ENCODE results near the gene SNX10. TPM values are rescaled to one million over a fixed set of nuclear protein-coding genes. Genes with fewer than 3 reads are reported as not detected.

SNX10 gene
- total and polyA plus RNA-seq, 2 of the 8 experiments (the other 6 are each of a cell fraction or from before 2014, with no cell fraction given): 4.4 to 9.6 TPM

DNA sequence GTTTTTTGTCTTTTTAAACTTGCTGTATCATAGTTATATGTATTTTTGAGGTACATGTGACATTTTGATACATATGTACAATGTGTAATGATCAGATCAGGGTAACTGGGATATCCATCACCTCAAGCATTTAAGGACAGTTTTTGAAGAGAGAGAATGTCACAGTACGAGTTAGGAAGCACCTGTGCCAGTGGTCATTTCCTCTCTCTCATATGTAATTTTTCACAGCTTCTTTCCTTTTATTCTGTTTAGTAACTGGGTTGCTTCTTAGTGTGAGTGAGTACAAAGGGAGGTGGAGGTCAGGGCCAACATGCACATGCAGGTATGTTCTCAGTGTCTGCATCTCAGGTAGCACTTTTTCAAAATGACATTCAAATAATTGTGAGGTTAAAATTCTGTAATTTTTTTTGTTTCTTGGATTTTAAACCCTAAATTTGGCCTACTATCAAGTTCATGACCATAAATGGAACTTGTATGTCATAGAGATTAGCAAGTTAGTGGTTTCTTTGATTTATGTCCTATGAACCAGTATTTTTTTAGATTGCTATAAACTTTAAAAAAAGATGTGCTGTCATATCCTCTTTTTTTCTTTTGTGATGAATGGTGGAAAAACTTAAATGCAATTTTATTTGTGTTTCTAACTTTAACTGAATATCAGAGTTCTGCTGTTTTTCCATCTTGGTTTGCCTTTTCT is 42.7 kb downstream of the SNX10 start:
- Histone ChIP-seq H3K14ac (ENCODE audit: insufficient read length) (no peak overlapping the region), H2BK20ac (ENCODE audit: low read length) (no peak overlapping the region), H3K27me3 (replicated peaks in 1 of 4; ENCODE audit: control insufficient read depth in 3 of 4, extremely low read depth in 1 of 4, insufficient read depth in 3 of 4, low read length in 3 of 4) (no peaks in the 10 kb centered on the region), H3K79me1 (ENCODE audit: low read depth, low read length) (no peaks in the 10 kb centered on the region), H3K4me2 (ENCODE audit: insufficient read depth in 1 of 2, low read depth in 2 of 2, low read length in 2 of 2) (peak overlapping the region in 1 of 2 experiments; percentile 8; a peak in 1 of 4 replicates), H3K27ac (ENCODE audit: low read depth, low read length) (no peak overlapping the region), H3K18ac (ENCODE audit: extremely low read depth, low read length) (no peak overlapping the region), H3K9ac (replicated peaks in 1 of 4; ENCODE audit: extremely low read depth in 1 of 4, low read depth in 3 of 4, low read length in 3 of 4) (no peak overlapping the region), H3K56ac (replicated peaks; ENCODE audit: insufficient read length, low read depth, low read length) (no peak overlapping the region), H3K4ac (replicated peaks; ENCODE audit: insufficient read length, low read depth, low read length) (no peak overlapping the region), H2AK5ac (ENCODE audit: low read depth, low read length) (no peak overlapping the region), H3K23me2 (ENCODE audit: low read depth, low read length) (no peaks in the 10 kb centered on the region), H3K23ac (ENCODE audit: insufficient read length) (no peak overlapping the region), H3K9me3 (ENCODE audit: insufficient read depth in 2 of 2, low read depth in 1 of 2, low read length in 1 of 2) (no peaks in the 10 kb centered on the region), H3K79me2 (ENCODE audit: control insufficient read depth in 1 of 2, insufficient read depth in 2 of 2, low read length in 2 of 2) (no peaks in the 10 kb centered on the region), H3K4me3 (ENCODE audit: extremely low read depth in 1 of 4, insufficient read depth in 2 of 4, low read depth in 3 of 4, low read length in 4 of 4) (no peak overlapping the region), H4K8ac (ENCODE audit: extremely low read depth, insufficient read depth, low read length) (no peak overlapping the region), H3K4me1 (replicated peaks in 1 of 4; ENCODE audit: control insufficient read depth in 3 of 4, insufficient read depth in 4 of 4, low read length in 3 of 4) (no peaks in the 10 kb centered on the region; a peak in 2 of 7 replicates), H2BK12ac (ENCODE audit: low read depth, low read length) (no peak overlapping the region), H3K36me3 (ENCODE audit: control insufficient read depth in 2 of 4, insufficient read depth in 4 of 4, low read length in 3 of 4) (no peaks in the 10 kb centered on the region), H4K5ac (ENCODE audit: insufficient read length, low read depth, low read length) (no peak overlapping the region), H2BK120ac (replicated peaks; ENCODE audit: low read depth, low read length) (no peak overlapping the region), H2BK5ac (ENCODE audit: low read depth, low read length) (no peak overlapping the region), H2AFZ (ENCODE audit: low read length) (no peak overlapping the region), H4K91ac (replicated peaks; ENCODE audit: insufficient read length, low read length) (no peak overlapping the region), H2BK15ac (ENCODE audit: low read length) (no peak overlapping the region), H4K20me1 (replicated peaks in 1 of 2; ENCODE audit: control insufficient read depth in 1 of 2, insufficient read depth in 2 of 2, low read length in 2 of 2) (no peaks in the 10 kb centered on the region)
- 57% methylated on average over 1 of the region's 1 CpG; no CpG with 5 or more reads in 1 of the 2 experiments for WGBS, 2 experiments (ENCODE audit: extremely low coverage in 1 of 2, insufficient coverage in 1 of 2, insufficient read length in 1 of 2, insufficient replicate concordance in 2 of 2, low coverage in 1 of 2, low lambda C conversion rate in 2 of 2, missing lambda C conversion rate in 1 of 2)
- DNase-seq (ENCODE audit: low read depth in 1 of 2, low spot score in 2 of 2): no peak
- no peak for FAIRE-seq
- TF ChIP-seq TBP (IDR thresholded peaks at IDR 0.05; ENCODE audit: low read depth, low read length) (no peak), CBX5 (IDR thresholded peaks at IDR 0.05; ENCODE audit: low read depth, low read length) (no peak), ZNF274 (IDR thresholded peaks at IDR 0.05; ENCODE audit: borderline replicate concordance, extremely low read depth, low read length) (no peak)
- ChIA-PET CTCF (ENCODE audit: partially characterized antibody) (interaction anchor here (1.1 kb wide), 1 partner anchor 24 kb away, joined by 3 read pairs; no protein-coding TSS in a partner anchor), POLR2A (ENCODE audit: partially characterized antibody) (interaction anchor here (0.9 kb wide), 1 partner anchor 17 kb away, joined by 3 read pairs; no protein-coding TSS in a partner anchor)

Data from H1 (cell line).